HepG2 (cell line): ENCODE data around the gene A1CF. TPM values are rescaled to one million over a fixed set of nuclear protein-coding genes. Genes with fewer than 3 reads are reported as not detected.

ENCODE experiments used
- ATAC-seq: fragments of 200-7000 bp; cut with Tn5 transposase; 3 replicates; pipeline ENCODE4 v1.9.1; 2020; ENCODE audit warnings: mild to moderate bottlenecking, moderate library complexity
- BruUV-seq: library from RNA; stranded (reverse); fragments of 400-500 nt; replicated peaks from 2 replicates; lab custom pipeline; 2021; lab: Mats Ljungman, UMichigan
- CTCF ChIA-PET: fragments of 300-600 bp; formaldehyde crosslinking; extraction: SDS; loops from one replicate; lab custom pipeline; 2021; ENCODE audit warnings: low total read pairs, inconsistent platforms, low intra/inter-chr PET ratio; lab: Yijun Ruan, JAX
- POLR2A ChIA-PET: fragments of 350-600 bp; sonication (Branson Sonifier 250); formaldehyde crosslinking; loops from one replicate; lab custom pipeline; 2020; ENCODE audit warnings: antibody characterized with exemption, inconsistent platforms; lab: Yijun Ruan, JAX
- DNase-seq: peaks from one replicate; pipeline ENCODE4 v3.0.0-alpha.2; 2015; ENCODE audit warnings: low spot score
- FAIRE-seq: peaks from 3 replicates; lab custom pipeline; 2011; peaks lifted over from hg19 to GRCh38; lab: Jason Lieb, UNC
- H2AFZ ChIP-seq: one replicate; pipeline ENCODE4 v1.6.1; 2011; ENCODE audit warnings: low read length, inconsistent platforms
- H3K27ac ChIP-seq: fragments of 300-600 bp; 3 replicates; pipeline ENCODE4 v1.8.0; 2011; ENCODE audit warnings: mixed run types, mild to moderate bottlenecking, mixed read lengths, low read length, inconsistent platforms; ENCODE audit not compliant: insufficient read depth; ENCODE audit errors: extremely low read length
- H3K27me3 ChIP-seq, 2 experiments: fragments of 200-600 bp in 1 of 2; 2 replicates in 1 of 2; 3 replicates in 1 of 2; pipeline versions ENCODE4 v1.6.0 to v1.8.0; 2011; ENCODE audit warnings: low read length in 2 of 2, mild to moderate bottlenecking in 2 of 2, moderate library complexity in 2 of 2, inconsistent platforms in 1 of 2; ENCODE audit not compliant: insufficient read depth in 2 of 2, control insufficient read depth in 1 of 2
- H3K36me3 ChIP-seq, 2 experiments: fragments of 200-600 bp in 1 of 2; replicated peaks in 1 of 2; 2 replicates in 1 of 2; 3 replicates in 1 of 2; pipeline versions ENCODE4 v1.5.1 to v1.8.0; 2011; ENCODE audit warnings: low read length in 2 of 2, inconsistent platforms in 1 of 2; ENCODE audit not compliant: insufficient read depth in 2 of 2, control insufficient read depth in 1 of 2
- H3K4me1 ChIP-seq: 2 replicates; pipeline ENCODE4 v1.5.1; 2012; ENCODE audit warnings: low read length, inconsistent platforms; ENCODE audit not compliant: insufficient read depth
- H3K4me2 ChIP-seq: 2 replicates; pipeline ENCODE4 v1.6.0; 2011; ENCODE audit warnings: low read depth, low read length, inconsistent platforms
- H3K4me3 ChIP-seq, 3 experiments: fragments of 200-600 bp in 1 of 3; sonication (generic), shearing (Covaris generic) in 1 of 3; replicated peaks in 1 of 3; 2 replicates each; pipeline ENCODE4 v1.5.1; 2011 to 2016; ENCODE audit warnings: low read length in 3 of 3, inconsistent platforms in 2 of 3, low read depth in 2 of 3, mild to moderate bottlenecking in 2 of 3, control low read depth in 1 of 3, mixed read lengths in 1 of 3; ENCODE audit not compliant: insufficient read depth in 1 of 3
- H3K79me2 ChIP-seq: one replicate; pipeline ENCODE4 v1.6.1; 2011; ENCODE audit warnings: low read length, inconsistent platforms; ENCODE audit not compliant: insufficient read depth
- H3K9ac ChIP-seq: 2 replicates; pipeline ENCODE4 v1.6.0; 2011; ENCODE audit warnings: mild to moderate bottlenecking, low read depth, low read length, inconsistent platforms; ENCODE audit not compliant: insufficient read depth
- H3K9me3 ChIP-seq: 2 replicates; pipeline ENCODE4 v1.5.1; 2012; ENCODE audit warnings: mild to moderate bottlenecking, low read length
- H4K20me1 ChIP-seq: 2 replicates; pipeline ENCODE4 v1.6.0; 2011; ENCODE audit warnings: inconsistent platforms, mild to moderate bottlenecking, low read length, moderate library complexity; ENCODE audit not compliant: insufficient read depth
- ASH2L ChIP-seq: fragments of 300-600, 200-600 bp; sonication (generic); IDR thresholded peaks from 2 replicates; pipeline ENCODE4 v1.7.0; 2017; ENCODE audit warnings: low read depth, mild to moderate bottlenecking, moderate library complexity, mixed read lengths, low read length; ENCODE audit not compliant: insufficient read length
- CCDC6 ChIP-seq: sonication (generic); formaldehyde crosslinking; IDR thresholded peaks from 2 replicates; pipeline ENCODE4 v1.8.1; 2022; ENCODE audit warnings: mild to moderate bottlenecking, missing genetic modification reagents, moderate library complexity
- KLF15 ChIP-seq: sonication (generic); formaldehyde crosslinking; IDR thresholded peaks from 2 replicates; pipeline ENCODE4 v1.8.1; 2023; ENCODE audit warnings: borderline replicate concordance, mild to moderate bottlenecking, inconsistent platforms, missing genetic modification reagents, mixed read lengths
- REL ChIP-seq: sonication (generic); formaldehyde crosslinking; conservative IDR thresholded peaks from 2 replicates; pipeline ENCODE4 v1.8.0; 2022; ENCODE audit warnings: mild to moderate bottlenecking, missing genetic modification reagents, moderate library complexity
- SMARCE1 ChIP-seq: fragments of 450-650 bp; IDR thresholded peaks from 2 replicates; pipeline ENCODE4 v1.6.1; 2017; ENCODE audit warnings: borderline replicate concordance
- SUZ12 ChIP-seq: fragments of 150-350 bp; IDR thresholded peaks from 2 replicates; pipeline ENCODE4 v1.6.1; 2014; ENCODE audit warnings: low read depth, low read length
- THAP11 ChIP-seq: IDR thresholded peaks from 2 replicates; pipeline ENCODE4 v1.6.1; 2016; ENCODE audit warnings: missing biosample characterization, missing genetic modification reagents
- U2AF2 ChIP-seq: fragments of 200-400 bp; formaldehyde crosslinking; IDR thresholded peaks from 2 replicates; pipeline ENCODE4 v1.6.1; 2017; ENCODE audit warnings: low read depth, mild to moderate bottlenecking, low read length
- ZBTB20 ChIP-seq: sonication (generic); formaldehyde crosslinking; IDR thresholded peaks from 2 replicates; pipeline ENCODE4 v1.8.1; 2023; ENCODE audit warnings: missing genetic modification reagents, low read depth, mild to moderate bottlenecking, borderline replicate concordance
- ZNF264 ChIP-seq: sonication (generic); formaldehyde crosslinking; IDR thresholded peaks from 2 replicates; pipeline ENCODE4 v1.4.0; 2020; ENCODE audit warnings: missing genetic modification reagents
- ZSCAN31 ChIP-seq: sonication (generic); formaldehyde crosslinking; IDR thresholded peaks from 2 replicates; pipeline ENCODE4 v1.5.0; 2020; ENCODE audit warnings: low read depth, mild to moderate bottlenecking, missing genetic modification reagents
- WGBS: methylation state at CpG from one replicate; pipeline ENCODE4 v1.1.6; 2017; ENCODE audit warnings: low lambda C conversion rate; 5-methylcytosine and 5-hydroxymethylcytosine counted together
- in situ Hi-C: cut with HindIII; loops from 2 replicates; pipeline ENCODE4 v1.10.0; 2017; ENCODE audit warnings: low pct_unique_long_range_greater_than_20kb; ENCODE audit not compliant: extremely low pct_ligation_motif_present
- intact Hi-C: fragments of 100-400 bp; cut with micrococcal nuclease; formaldehyde crosslinking; loops from one replicate; pipeline ENCODE4 v1.10.0; 2022; ENCODE audit not compliant: unreplicated experiment
- polyA plus RNA-seq, 8 experiments: library from polyadenylated mRNA; depleted of rRNA in 3 of 8; stranded (reverse) in 7 of 8; unstranded in 1 of 8; fragments of >200 nt; fragmentation: Illumina TruSeq in 4 of 8; extraction: Trizol in 4 of 8; gene quantifications; 2 replicates each; pipeline versions ENCODE4 v1.2.1 to v1.2.3, GENCODE V29; 2011 to 2016; ENCODE audit warnings: low read depth in 4 of 8, missing spikeins in 1 of 8, mixed read lengths in 1 of 8; ENCODE audit not compliant: insufficient read depth in 1 of 8
- total RNA-seq, 5 experiments: library from RNA; depleted of rRNA; stranded (reverse); fragments of >200 nt; fragmentation: Illumina TruSeq; extraction: Trizol; gene quantifications; 2 replicates each; pipeline ENCODE4 v1.2.3, GENCODE V29; 2016; ENCODE audit warnings: low read depth in 1 of 5
- TF ChIP-seq, protein P1 (sequence below): IDR thresholded peaks from 2 replicates; pipeline ENCODE4 v1.6.1; 2012; ENCODE audit warnings: low read depth, low read length, improper control_type of control experiment
- TF ChIP-seq, protein P2 (sequence below): sonication (generic); formaldehyde crosslinking; IDR thresholded peaks from 2 replicates; pipeline ENCODE4 v1.5.1; 2020; ENCODE audit warnings: missing genetic modification reagents, mild to moderate bottlenecking, borderline replicate concordance
- TF ChIP-seq, protein P3 (sequence below): sonication (generic); formaldehyde crosslinking; IDR thresholded peaks from 2 replicates; pipeline ENCODE4 v1.8.1; 2022; ENCODE audit warnings: mild to moderate bottlenecking, missing genetic modification reagents

Gene A1CF
- total and polyA plus RNA-seq, 2 of the 13 experiments (the other 11 are each of a cell fraction or from before 2014, with no cell fraction given) = 56.1 to 58.1 TPM

DNA sequence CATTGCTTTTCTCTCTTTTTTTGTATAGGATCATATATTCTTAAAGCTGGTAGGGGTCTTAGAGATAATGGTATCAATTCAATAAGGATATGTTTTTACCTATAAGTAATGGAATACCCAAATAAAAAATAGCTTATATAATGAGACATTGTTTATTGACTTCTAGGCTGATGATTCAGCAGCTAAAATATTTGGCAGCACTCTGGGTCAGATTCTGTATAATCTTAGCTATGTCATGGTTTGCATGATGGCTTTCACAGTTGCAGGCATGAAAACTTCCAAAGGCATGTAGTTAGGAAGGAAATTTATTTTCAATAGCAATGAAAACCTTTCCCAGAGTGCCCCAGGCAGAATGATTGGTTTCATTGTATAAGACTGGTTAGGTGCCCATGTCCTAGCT lies 32.1 kb upstream of the A1CF start:
- intact Hi-C loops = no loop called here
- no peak for FAIRE-seq

DNA sequence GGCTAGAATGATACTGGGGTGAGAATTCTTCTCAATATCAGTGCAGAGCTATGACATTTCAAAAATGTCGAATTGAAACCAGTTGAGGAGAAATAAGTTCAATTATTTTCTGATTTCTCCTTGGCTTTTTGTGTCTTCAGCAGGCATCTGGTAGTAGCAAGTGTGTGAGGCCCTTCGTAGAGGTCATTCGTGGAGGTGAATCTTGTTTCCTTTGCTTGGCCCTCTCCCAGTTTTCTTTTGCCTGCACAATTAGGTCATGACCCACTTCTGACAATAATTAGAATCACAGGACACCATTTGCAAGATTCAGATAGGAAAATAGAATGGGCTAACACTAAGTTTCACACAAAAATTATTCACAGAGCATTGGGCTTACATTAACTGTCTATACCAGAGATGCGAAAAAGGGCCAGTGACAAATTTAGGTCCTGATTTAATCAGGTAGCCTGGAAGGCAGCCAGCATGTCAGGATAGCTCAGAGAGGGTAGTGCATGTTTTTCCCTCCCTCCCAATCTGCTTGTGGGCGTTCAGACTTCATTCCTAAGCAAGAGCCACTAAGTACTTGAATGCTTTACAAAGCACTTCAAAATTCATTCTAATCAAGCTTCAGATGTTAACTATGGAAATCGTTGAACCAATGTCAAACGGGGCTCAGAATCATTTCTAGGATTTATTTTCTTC lies 24.0 kb upstream of the A1CF start:
- in situ Hi-C loops (no loop called here), intact Hi-C loops (no loop called here)
- H3K4me1 ChIP-seq = no peaks in the 10 kb centered on the region
- H3K27me3 ChIP-seq = 0 out of 5 replicates have a peak, but pooled peaks cover 0 to 8% of the 10 kb centered on the region in 2 experiments
- CTCF ChIA-PET = no interaction called here
- no TSS peak for BruUV-seq
- no peak overlapping the region for H3K9ac ChIP-seq
- FAIRE-seq (no peak), DNase-seq (no peak), ATAC-seq (no peak)
- POLR2A ChIA-PET = no interaction called here
- H2AFZ ChIP-seq = no peak overlapping the region
- 43% methylated on average over 7 of the region's 7 CpGs for WGBS
- H3K27ac ChIP-seq = no peak overlapping the region
- no peak overlapping the region for H3K4me3 ChIP-seq
- H4K20me1 ChIP-seq = no peaks in the 10 kb centered on the region
- H3K79me2 ChIP-seq = no peaks in the 10 kb centered on the region
- TF ChIP-seq THAP11 (no peak), ZBTB20 (no peak), REL (CRISPR knock-in tag) (no peak), SUZ12 (no peak), SMARCE1 (no peak), ASH2L (no peak)
- TF ChIP-seq, protein P1, sequence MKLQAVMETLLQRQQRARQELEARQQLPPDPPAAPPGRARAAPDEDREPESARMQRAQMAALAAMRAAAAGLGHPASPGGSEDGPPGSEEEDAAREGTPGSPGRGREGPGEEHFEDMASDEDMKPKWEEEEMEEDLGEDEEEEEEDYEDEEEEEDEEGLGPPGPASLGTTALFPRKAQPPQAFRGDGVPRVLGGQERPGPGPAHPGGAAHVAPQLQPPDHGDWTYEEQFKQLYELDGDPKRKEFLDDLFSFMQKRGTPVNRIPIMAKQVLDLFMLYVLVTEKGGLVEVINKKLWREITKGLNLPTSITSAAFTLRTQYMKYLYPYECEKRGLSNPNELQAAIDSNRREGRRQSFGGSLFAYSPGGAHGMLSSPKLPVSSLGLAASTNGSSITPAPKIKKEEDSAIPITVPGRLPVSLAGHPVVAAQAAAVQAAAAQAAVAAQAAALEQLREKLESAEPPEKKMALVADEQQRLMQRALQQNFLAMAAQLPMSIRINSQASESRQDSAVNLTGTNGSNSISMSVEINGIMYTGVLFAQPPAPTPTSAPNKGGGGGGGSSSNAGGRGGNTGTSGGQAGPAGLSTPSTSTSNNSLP = no peak
- TF ChIP-seq, protein P2, sequence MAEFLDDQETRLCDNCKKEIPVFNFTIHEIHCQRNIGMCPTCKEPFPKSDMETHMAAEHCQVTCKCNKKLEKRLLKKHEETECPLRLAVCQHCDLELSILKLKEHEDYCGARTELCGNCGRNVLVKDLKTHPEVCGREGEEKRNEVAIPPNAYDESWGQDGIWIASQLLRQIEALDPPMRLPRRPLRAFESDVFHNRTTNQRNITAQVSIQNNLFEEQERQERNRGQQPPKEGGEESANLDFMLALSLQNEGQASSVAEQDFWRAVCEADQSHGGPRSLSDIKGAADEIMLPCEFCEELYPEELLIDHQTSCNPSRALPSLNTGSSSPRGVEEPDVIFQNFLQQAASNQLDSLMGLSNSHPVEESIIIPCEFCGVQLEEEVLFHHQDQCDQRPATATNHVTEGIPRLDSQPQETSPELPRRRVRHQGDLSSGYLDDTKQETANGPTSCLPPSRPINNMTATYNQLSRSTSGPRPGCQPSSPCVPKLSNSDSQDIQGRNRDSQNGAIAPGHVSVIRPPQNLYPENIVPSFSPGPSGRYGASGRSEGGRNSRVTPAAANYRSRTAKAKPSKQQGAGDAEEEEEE = no peak
- no peaks in the 10 kb centered on the region for H3K36me3 ChIP-seq
- no peaks in the 10 kb centered on the region for H3K9me3 ChIP-seq
- H3K4me2 ChIP-seq = no peak overlapping the region

More for the DNA sequence above, 32.1 kb upstream of the A1CF start:
- no peaks in the 10 kb centered on the region for H3K79me2 ChIP-seq
- H2AFZ ChIP-seq = no peak overlapping the region
- H4K20me1 ChIP-seq = no peaks in the 10 kb centered on the region
- no peak overlapping the region for H3K9ac ChIP-seq
- H3K27me3 ChIP-seq = no peaks in the 10 kb centered on the region
- TF ChIP-seq, protein P3, sequence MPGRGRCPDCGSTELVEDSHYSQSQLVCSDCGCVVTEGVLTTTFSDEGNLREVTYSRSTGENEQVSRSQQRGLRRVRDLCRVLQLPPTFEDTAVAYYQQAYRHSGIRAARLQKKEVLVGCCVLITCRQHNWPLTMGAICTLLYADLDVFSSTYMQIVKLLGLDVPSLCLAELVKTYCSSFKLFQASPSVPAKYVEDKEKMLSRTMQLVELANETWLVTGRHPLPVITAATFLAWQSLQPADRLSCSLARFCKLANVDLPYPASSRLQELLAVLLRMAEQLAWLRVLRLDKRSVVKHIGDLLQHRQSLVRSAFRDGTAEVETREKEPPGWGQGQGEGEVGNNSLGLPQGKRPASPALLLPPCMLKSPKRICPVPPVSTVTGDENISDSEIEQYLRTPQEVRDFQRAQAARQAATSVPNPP (CRISPR knock-in tag) = no peak
- TF ChIP-seq ZSCAN31 (CRISPR knock-in tag) (no peak), ZNF264 (no peak), KLF15 (CRISPR knock-in tag) (no peak), U2AF2 (no peak), CCDC6 (no peak)
- TF ChIP-seq, all 625 proteins: peak for 0
- no peaks in the 10 kb centered on the region for H3K4me1 ChIP-seq
- in situ Hi-C loops = no loop called here
- ATAC-seq (no peak), DNase-seq (no peak)
- POLR2A ChIA-PET = no interaction called here
- no peak overlapping the region for H3K27ac ChIP-seq
- CTCF ChIA-PET = no interaction called here
- BruUV-seq = no TSS peak
- H3K9me3 ChIP-seq = peaks cover 3% of the 10 kb centered on the region; the same call in 1 of the 2 replicates
- H3K36me3 ChIP-seq = no peaks in the 10 kb centered on the region
- H3K4me2 ChIP-seq = no peak overlapping the region
- H3K4me3 ChIP-seq = no peak overlapping the region
